Loucy (cell line): ENCODE results near the gene GRB10.

Experiments used
- EZH2phosphoT487 ChIP-seq: fragments of 200-600 bp; IDR thresholded peaks from 2 replicates; pipeline ENCODE4 v1.6.1; 2018; ENCODE audit warnings: antibody characterized with exemption, mild to moderate bottlenecking, moderate library complexity, borderline replicate concordance
- TF ChIP-seq, protein P1 (sequence below): fragments of 200-600 bp; sonication (generic); conservative IDR thresholded peaks from 2 replicates; pipeline ENCODE4 v1.5.1; 2014; ENCODE audit warnings: mild to moderate bottlenecking, antibody characterized with exemption, low read length

- TF ChIP-seq, protein P1, sequence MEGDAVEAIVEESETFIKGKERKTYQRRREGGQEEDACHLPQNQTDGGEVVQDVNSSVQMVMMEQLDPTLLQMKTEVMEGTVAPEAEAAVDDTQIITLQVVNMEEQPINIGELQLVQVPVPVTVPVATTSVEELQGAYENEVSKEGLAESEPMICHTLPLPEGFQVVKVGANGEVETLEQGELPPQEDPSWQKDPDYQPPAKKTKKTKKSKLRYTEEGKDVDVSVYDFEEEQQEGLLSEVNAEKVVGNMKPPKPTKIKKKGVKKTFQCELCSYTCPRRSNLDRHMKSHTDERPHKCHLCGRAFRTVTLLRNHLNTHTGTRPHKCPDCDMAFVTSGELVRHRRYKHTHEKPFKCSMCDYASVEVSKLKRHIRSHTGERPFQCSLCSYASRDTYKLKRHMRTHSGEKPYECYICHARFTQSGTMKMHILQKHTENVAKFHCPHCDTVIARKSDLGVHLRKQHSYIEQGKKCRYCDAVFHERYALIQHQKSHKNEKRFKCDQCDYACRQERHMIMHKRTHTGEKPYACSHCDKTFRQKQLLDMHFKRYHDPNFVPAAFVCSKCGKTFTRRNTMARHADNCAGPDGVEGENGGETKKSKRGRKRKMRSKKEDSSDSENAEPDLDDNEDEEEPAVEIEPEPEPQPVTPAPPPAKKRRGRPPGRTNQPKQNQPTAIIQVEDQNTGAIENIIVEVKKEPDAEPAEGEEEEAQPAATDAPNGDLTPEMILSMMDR: no peak
- TF ChIP-seq EZH2phosphoT487: no peak
Observed at GRCh38 chr7:50664937-50665336, 117.8 kb downstream of the GRB10 start.
